WTC11 (cell line): ENCODE measurements around the gene ADCYAP1. TPM values are rescaled to one million over a fixed set of nuclear protein-coding genes. Genes with fewer than 3 reads are reported as not detected.

ENCODE experiments used
- ATAC-seq: fragments of 200-7000 bp; cut with Tn5 transposase; 2 replicates; pipeline ENCODE4 v1.10.0; 2021; ENCODE audit warnings: mild to moderate bottlenecking, moderate library complexity
- CTCF ChIA-PET: fragments of 300-600 bp; sonication (Branson Sonifier 250); formaldehyde crosslinking; loops from one replicate; lab custom pipeline; 2021; ENCODE audit warnings: antibody characterized with exemption; lab: Charles Lee
- POLR2A ChIA-PET: fragments of 350-600 bp; sonication (Branson Sonifier 250); formaldehyde crosslinking; loops from one replicate; lab custom pipeline; 2021; ENCODE audit warnings: antibody characterized with exemption; lab: Charles Lee
- DNase-seq: peaks from one replicate; pipeline ENCODE4 v3.0.0; 2021; ENCODE audit warnings: low spot score
- H3K27ac Mint-ChIP-seq: 2 replicates; pipeline ENCODE4 v1.8.0; 2021; ENCODE audit warnings: mixed read lengths
- H3K27me3 Mint-ChIP-seq: 2 replicates; pipeline ENCODE4 v1.8.0; 2021; ENCODE audit warnings: low read depth, mild to moderate bottlenecking, moderate library complexity, mixed read lengths
- H3K36me3 Mint-ChIP-seq: 2 replicates; pipeline ENCODE4 v1.8.0; 2021; ENCODE audit warnings: mixed read lengths
- H3K4me1 Mint-ChIP-seq: 2 replicates; pipeline ENCODE4 v1.8.0; 2022; ENCODE audit warnings: mixed read lengths
- H3K4me3 Mint-ChIP-seq: 2 replicates; pipeline ENCODE4 v1.8.0; 2021; ENCODE audit warnings: mild to moderate bottlenecking, moderate library complexity, mixed read lengths
- H3K9me3 Mint-ChIP-seq: 2 replicates; pipeline ENCODE4 v1.8.0; 2021; ENCODE audit warnings: mixed read lengths
- AFF4 ChIP-seq: sonication (generic); formaldehyde crosslinking; IDR thresholded peaks from 2 replicates; pipeline ENCODE4 v1.8.1; 2023; ENCODE audit warnings: mild to moderate bottlenecking, missing genetic modification reagents, borderline replicate concordance
- ATF2 ChIP-seq: sonication (generic); formaldehyde crosslinking; IDR thresholded peaks from 2 replicates; pipeline ENCODE4 v1.8.1; 2022; ENCODE audit warnings: low read depth, missing genetic modification reagents, borderline replicate concordance
- E2F4 ChIP-seq: sonication (generic); formaldehyde crosslinking; IDR thresholded peaks from 2 replicates; pipeline ENCODE4 v1.8.1; 2022; ENCODE audit warnings: low read depth, mild to moderate bottlenecking, moderate library complexity, missing genetic modification reagents, borderline replicate concordance
- FOXJ3 ChIP-seq: sonication (generic); formaldehyde crosslinking; IDR thresholded peaks from 2 replicates; pipeline ENCODE4 v1.9.0; 2021; ENCODE audit warnings: missing genetic modification reagents, mild to moderate bottlenecking, borderline replicate concordance
- MAX ChIP-seq: sonication (generic); formaldehyde crosslinking; IDR thresholded peaks from 2 replicates; pipeline ENCODE4 v1.8.0; 2022; ENCODE audit warnings: mild to moderate bottlenecking, missing genetic modification reagents
- MYBL2 ChIP-seq: sonication (generic); formaldehyde crosslinking; IDR thresholded peaks from 2 replicates; pipeline ENCODE4 v1.8.1; 2023; ENCODE audit warnings: mild to moderate bottlenecking, moderate library complexity, missing genetic modification reagents
- PRDM15 ChIP-seq: sonication (generic); formaldehyde crosslinking; IDR thresholded peaks from 2 replicates; pipeline ENCODE4 v1.8.0; 2022; ENCODE audit warnings: missing genetic modification reagents
- PREB ChIP-seq: sonication (generic); formaldehyde crosslinking; IDR thresholded peaks from 2 replicates; pipeline ENCODE4 v1.8.1; 2022; ENCODE audit warnings: mild to moderate bottlenecking, missing genetic modification reagents, moderate library complexity, borderline replicate concordance
- RORB ChIP-seq: fragments of 250-450 bp; sonication (Bioruptor Pico); IDR thresholded peaks from 2 replicates; pipeline ENCODE4 v1.9.0; 2021; ENCODE audit warnings: mild to moderate bottlenecking
- SP1 ChIP-seq: sonication (generic); formaldehyde crosslinking; conservative IDR thresholded peaks from 2 replicates; pipeline ENCODE4 v1.8.1; 2022; ENCODE audit warnings: missing genetic modification reagents
- STAT6 ChIP-seq: sonication (generic); formaldehyde crosslinking; conservative IDR thresholded peaks from 2 replicates; pipeline ENCODE4 v1.8.1; 2023; ENCODE audit warnings: mild to moderate bottlenecking, low read depth, missing genetic modification reagents, moderate library complexity
- TEAD1 ChIP-seq: sonication (generic); formaldehyde crosslinking; IDR thresholded peaks from 2 replicates; pipeline ENCODE4 v1.8.0; 2022; ENCODE audit warnings: mild to moderate bottlenecking, missing genetic modification reagents
- ZNF219 ChIP-seq: sonication (generic); formaldehyde crosslinking; IDR thresholded peaks from 2 replicates; pipeline ENCODE4 v1.8.0; 2023; ENCODE audit warnings: missing genetic modification reagents, mild to moderate bottlenecking, borderline replicate concordance
- ZNF423 ChIP-seq: fragments of 250-450 bp; sonication (Bioruptor Pico); IDR thresholded peaks from 2 replicates; pipeline ENCODE4 v2.1.2; 2022; ENCODE audit warnings: mild to moderate bottlenecking, moderate library complexity
- ZNF532 ChIP-seq: fragments of 250-450 bp; sonication (Bioruptor Pico); IDR thresholded peaks from 2 replicates; pipeline ENCODE4 v1.9.0; 2021; ENCODE audit warnings: mild to moderate bottlenecking, borderline replicate concordance
- total RNA-seq: library from RNA; stranded (reverse); gene quantifications from 3 replicates; pipeline ENCODE4 v1.2.3, GENCODE V29; 2021

Gene ADCYAP1
- total RNA-seq, 1 experiment from 2014 or later, result not detected

- TF ChIP-seq ZNF532 (CRISPR knock-in tag) (no peak), PRDM15 (CRISPR knock-in tag) (no peak), TEAD1 (CRISPR knock-in tag) (no peak), MYBL2 (no peak), RORB (CRISPR knock-in tag) (no peak), ZNF219 (CRISPR knock-in tag) (no peak)
These were observed 53.2 kb downstream of the ADCYAP1 start (continued) for GRCh38 chr18:957829-958228.

GRCh38 chr18:959854-960253 lies 55.2 kb downstream of the ADCYAP1 start:
- no peaks in the 10 kb centered on the region for H3K36me3 Mint-ChIP-seq
- H3K4me1 Mint-ChIP-seq, result peaks cover 11% of the 10 kb centered on the region
- no peaks in the 10 kb centered on the region for H3K9me3 Mint-ChIP-seq
- H3K27me3 Mint-ChIP-seq, result no peaks in the 10 kb centered on the region; the same call in 1 of the 2 replicates
- CTCF ChIA-PET, result interaction anchor here (0.5 kb wide), 1 partner anchor 1530 kb away, joined by 3 read pairs; no protein-coding TSS in a partner anchor
- no peak overlapping the region for H3K27ac Mint-ChIP-seq
- H3K4me3 Mint-ChIP-seq, result no peak overlapping the region
- ATAC-seq, result no peak
- DNase-seq, result no peak
- POLR2A ChIA-PET, result no interaction called here
- no peak for TF ChIP-seq ZNF423 (CRISPR knock-in tag)
- no peak for TF ChIP-seq MAX (CRISPR knock-in tag)
- TF ChIP-seq FOXJ3 (CRISPR knock-in tag), result no peak
- no peak for TF ChIP-seq AFF4
- no peak for TF ChIP-seq SP1 (CRISPR knock-in tag)
- no peak for TF ChIP-seq PREB (CRISPR knock-in tag)
- TF ChIP-seq ATF2 (CRISPR knock-in tag), result no peak
- no peak for TF ChIP-seq E2F4 (CRISPR knock-in tag)
- TF ChIP-seq STAT6 (CRISPR knock-in tag), result no peak
